ENCODE data around the gene CTPS1.

DNA sequence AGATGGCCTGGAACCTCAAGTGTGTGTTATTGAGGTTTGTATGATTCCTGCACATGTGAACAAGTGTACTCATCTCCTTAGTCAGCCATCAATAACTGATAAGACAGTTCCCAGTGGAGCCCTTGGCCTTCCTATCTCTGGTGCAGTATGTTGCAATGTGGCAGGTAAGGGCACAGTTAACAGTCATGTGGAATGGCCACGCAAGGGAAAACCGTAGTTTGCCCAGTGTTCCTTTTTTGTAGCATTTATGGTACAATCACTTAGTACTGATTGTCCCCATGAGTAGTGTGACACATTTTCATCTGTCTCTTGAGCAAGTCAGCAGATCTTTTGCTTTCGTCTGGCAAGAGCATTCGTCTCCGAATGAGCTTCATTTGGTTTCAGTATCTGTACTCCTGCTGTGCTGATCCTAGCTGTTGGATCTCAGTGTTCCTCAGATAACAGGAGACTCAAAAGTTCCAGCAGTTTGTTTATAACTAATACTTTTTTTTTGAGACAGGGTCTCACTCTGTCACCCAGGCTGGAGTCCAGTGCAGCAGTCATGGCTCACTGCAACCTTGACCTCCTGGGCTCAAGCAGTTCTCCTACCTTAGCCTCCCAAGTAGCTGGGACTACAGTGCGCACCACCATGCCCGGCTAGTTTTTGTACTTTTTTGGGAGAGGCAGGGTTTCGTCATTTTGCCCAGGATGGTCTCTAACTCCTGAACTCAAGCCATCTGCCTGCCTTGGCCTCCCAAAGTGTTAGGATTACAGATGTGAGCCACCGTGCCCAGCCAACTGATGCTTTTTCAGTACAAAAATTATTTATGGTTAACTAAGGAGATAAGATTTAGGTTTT is 8.2 kb downstream of the CTPS1 start:
- TF ChIP-seq, protein P1, sequence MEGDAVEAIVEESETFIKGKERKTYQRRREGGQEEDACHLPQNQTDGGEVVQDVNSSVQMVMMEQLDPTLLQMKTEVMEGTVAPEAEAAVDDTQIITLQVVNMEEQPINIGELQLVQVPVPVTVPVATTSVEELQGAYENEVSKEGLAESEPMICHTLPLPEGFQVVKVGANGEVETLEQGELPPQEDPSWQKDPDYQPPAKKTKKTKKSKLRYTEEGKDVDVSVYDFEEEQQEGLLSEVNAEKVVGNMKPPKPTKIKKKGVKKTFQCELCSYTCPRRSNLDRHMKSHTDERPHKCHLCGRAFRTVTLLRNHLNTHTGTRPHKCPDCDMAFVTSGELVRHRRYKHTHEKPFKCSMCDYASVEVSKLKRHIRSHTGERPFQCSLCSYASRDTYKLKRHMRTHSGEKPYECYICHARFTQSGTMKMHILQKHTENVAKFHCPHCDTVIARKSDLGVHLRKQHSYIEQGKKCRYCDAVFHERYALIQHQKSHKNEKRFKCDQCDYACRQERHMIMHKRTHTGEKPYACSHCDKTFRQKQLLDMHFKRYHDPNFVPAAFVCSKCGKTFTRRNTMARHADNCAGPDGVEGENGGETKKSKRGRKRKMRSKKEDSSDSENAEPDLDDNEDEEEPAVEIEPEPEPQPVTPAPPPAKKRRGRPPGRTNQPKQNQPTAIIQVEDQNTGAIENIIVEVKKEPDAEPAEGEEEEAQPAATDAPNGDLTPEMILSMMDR (conservative IDR thresholded peaks at IDR 0.05; ENCODE audit: low read length) = no peak
- TF ChIP-seq EZH2phosphoT487 (IDR thresholded peaks at IDR 0.05; ENCODE audit: borderline replicate concordance) = no peak

All from Loucy (cell line).